ENCODE results near the gene MAGI2. TPM values are rescaled to one million over a fixed set of nuclear protein-coding genes. Genes with fewer than 3 reads are reported as not detected.

The MAGI2 gene
- total RNA-seq, 1 donor from 2014 or later, result 0.38 TPM

GRCh38 chr7:79407351-79407750 is 46.1 kb downstream of the MAGI2 start:
- ATAC-seq (ENCODE audit: low read depth), result no peak
- Mint-ChIP-seq H3K4me1 (no peaks in the 10 kb centered on the region), H3K9me3 (no peaks in the 10 kb centered on the region), H3K27ac (no peak overlapping the region), H3K36me3 (ENCODE audit: low read depth) (no peaks in the 10 kb centered on the region), H3K27me3 (no peaks in the 10 kb centered on the region), H3K4me3 (no peak overlapping the region)
- intact Hi-C loops (cut with micrococcal nuclease), result no loop called here
- CTCF ChIA-PET, result no interaction called here
- DNase-seq, result no peak
- TF ChIP-seq CTCF (IDR thresholded peaks at IDR 0.05), result no peak
- POLR2A ChIA-PET, result no interaction called here

GRCh38 chr7:79406371-79406770 is 47.1 kb downstream of the MAGI2 start:
- no peak overlapping the region for H3K4me3 Mint-ChIP-seq
- POLR2A ChIA-PET, result no interaction called here
- H3K27ac Mint-ChIP-seq, result no peak overlapping the region
- CTCF ChIA-PET, result no interaction called here
- H3K4me1 Mint-ChIP-seq, result no peaks in the 10 kb centered on the region
- no peaks in the 10 kb centered on the region for H3K36me3 Mint-ChIP-seq (ENCODE audit: low read depth)
- H3K9me3 Mint-ChIP-seq, result no peaks in the 10 kb centered on the region
- intact Hi-C loops (cut with micrococcal nuclease), result no loop called here
- DNase-seq, result no peak
- ATAC-seq (ENCODE audit: low read depth), result no peak
- no peaks in the 10 kb centered on the region for H3K27me3 Mint-ChIP-seq
- TF ChIP-seq CTCF (IDR thresholded peaks at IDR 0.05), result no peak

- no peak for DNase-seq
- Mint-ChIP-seq H3K4me1 (no peaks in the 10 kb centered on the region), H3K27ac (no peak overlapping the region), H3K36me3 (ENCODE audit: low read depth) (no peaks in the 10 kb centered on the region), H3K4me3 (no peak overlapping the region), H3K27me3 (no peaks in the 10 kb centered on the region), H3K9me3 (no peaks in the 10 kb centered on the region)
- CTCF ChIA-PET, result no interaction called here
- intact Hi-C loops (cut with micrococcal nuclease), result no loop called here
- POLR2A ChIA-PET, result no interaction called here
- ATAC-seq (ENCODE audit: low read depth), result no peak
- TF ChIP-seq CTCF (IDR thresholded peaks at IDR 0.05), result no peak
Observed at GRCh38 chr7:79405368-79405767, 48.1 kb downstream of the MAGI2 start.

- H3K27me3 Mint-ChIP-seq, result no peaks in the 10 kb centered on the region
- no peak for ATAC-seq (ENCODE audit: low read depth)
- H3K4me3 Mint-ChIP-seq, result no peak overlapping the region
- ChIA-PET CTCF (no interaction called here), POLR2A (no interaction called here)
- no peak for TF ChIP-seq CTCF (IDR thresholded peaks at IDR 0.05)
- no peaks in the 10 kb centered on the region for H3K36me3 Mint-ChIP-seq (ENCODE audit: low read depth)
- no peaks in the 10 kb centered on the region for H3K9me3 Mint-ChIP-seq
- no peak for DNase-seq
- intact Hi-C loops (cut with micrococcal nuclease), result no loop called here
- no peak overlapping the region for H3K27ac Mint-ChIP-seq
- H3K4me1 Mint-ChIP-seq, result no peaks in the 10 kb centered on the region
Observed at GRCh38 chr7:79403879-79404278, 49.6 kb downstream of the MAGI2 start.

- DNase-seq, result no peak
- ChIA-PET POLR2A (no interaction called here), CTCF (no interaction called here)
- no peaks in the 10 kb centered on the region for H3K27me3 Mint-ChIP-seq
- no peak overlapping the region for H3K4me3 Mint-ChIP-seq
- ATAC-seq (ENCODE audit: low read depth), result no peak
- intact Hi-C loops (cut with micrococcal nuclease), result no loop called here
- no peaks in the 10 kb centered on the region for H3K9me3 Mint-ChIP-seq
- H3K36me3 Mint-ChIP-seq (ENCODE audit: low read depth), result no peaks in the 10 kb centered on the region
- TF ChIP-seq CTCF (IDR thresholded peaks at IDR 0.05), result no peak
- no peak overlapping the region for H3K27ac Mint-ChIP-seq
- no peaks in the 10 kb centered on the region for H3K4me1 Mint-ChIP-seq
Observed at GRCh38 chr7:79403451-79403850, 50.0 kb downstream of the MAGI2 start.

Measured in activated B cell treated with CpG ODN at 0.5 μM for 24 hours (primary cell).